Thyroid gland (tissue), 4 donors: ENCODE data around the gene FBXL2.

Experiments used
- CTCF ChIP-seq, 6 experiments: fragments of 200-600 bp in 3 of 6; fragments of 450-650 bp in 3 of 6; sonication (generic) in 3 of 6; IDR thresholded peaks; one replicate each; pipeline ENCODE4 v1.5.1; 2016 to 2019; ENCODE audit warnings: antibody characterized with exemption in 6 of 6, mild to moderate bottlenecking in 2 of 6, inconsistent platforms in 1 of 6, moderate library complexity in 1 of 6
- POLR2A ChIP-seq, 2 donors: fragments of 450-650 bp; IDR thresholded peaks; one replicate each; pipeline ENCODE4 v1.6.1; 2017; ENCODE audit warnings: antibody characterized with exemption in 2 of 2, mild to moderate bottlenecking in 2 of 2, moderate library complexity in 1 of 2

- TF ChIP-seq CTCF (IDR thresholded peaks at IDR 0.05): no peak
- TF ChIP-seq POLR2A (IDR thresholded peaks at IDR 0.05): no peak
Measured at GRCh38 chr3:33403756-33404155, 126.5 kb downstream of the FBXL2 start.
